Keratinocyte (primary cell): Measurements from ENCODE around the gene ATXN2.

Source experiments
- EZH2 ChIP-seq: IDR thresholded peaks from one replicate; pipeline ENCODE4 v1.6.1; 2012; ENCODE audit warnings: inconsistent platforms, mild to moderate bottlenecking, low read length, moderate library complexity
- TF ChIP-seq, protein P1 (sequence below), 3 experiments: IDR thresholded peaks in 1 of 3; conservative IDR thresholded peaks in 1 of 3; optimal IDR thresholded peaks in 1 of 3; 2 replicates in 2 of 3; 3 replicates in 1 of 3; pipeline versions ENCODE3 to v1.5.1; 2011; ENCODE audit warnings: low read length in 3 of 3, mild to moderate bottlenecking in 3 of 3, moderate library complexity in 2 of 3, control low read depth in 1 of 3, inconsistent platforms in 1 of 3; ENCODE audit not compliant: insufficient read depth in 2 of 3; ENCODE audit errors: extremely low read depth in 1 of 3

- TF ChIP-seq, protein P1, sequence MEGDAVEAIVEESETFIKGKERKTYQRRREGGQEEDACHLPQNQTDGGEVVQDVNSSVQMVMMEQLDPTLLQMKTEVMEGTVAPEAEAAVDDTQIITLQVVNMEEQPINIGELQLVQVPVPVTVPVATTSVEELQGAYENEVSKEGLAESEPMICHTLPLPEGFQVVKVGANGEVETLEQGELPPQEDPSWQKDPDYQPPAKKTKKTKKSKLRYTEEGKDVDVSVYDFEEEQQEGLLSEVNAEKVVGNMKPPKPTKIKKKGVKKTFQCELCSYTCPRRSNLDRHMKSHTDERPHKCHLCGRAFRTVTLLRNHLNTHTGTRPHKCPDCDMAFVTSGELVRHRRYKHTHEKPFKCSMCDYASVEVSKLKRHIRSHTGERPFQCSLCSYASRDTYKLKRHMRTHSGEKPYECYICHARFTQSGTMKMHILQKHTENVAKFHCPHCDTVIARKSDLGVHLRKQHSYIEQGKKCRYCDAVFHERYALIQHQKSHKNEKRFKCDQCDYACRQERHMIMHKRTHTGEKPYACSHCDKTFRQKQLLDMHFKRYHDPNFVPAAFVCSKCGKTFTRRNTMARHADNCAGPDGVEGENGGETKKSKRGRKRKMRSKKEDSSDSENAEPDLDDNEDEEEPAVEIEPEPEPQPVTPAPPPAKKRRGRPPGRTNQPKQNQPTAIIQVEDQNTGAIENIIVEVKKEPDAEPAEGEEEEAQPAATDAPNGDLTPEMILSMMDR (optimal IDR thresholded peaks at IDR 0.05 in 1 of 3, IDR thresholded peaks at IDR 0.05 in 1 of 3, conservative IDR thresholded peaks at IDR 0.05 in 1 of 3; ENCODE audit: extremely low read depth in 1 of 3, insufficient read depth in 2 of 3, low read length in 3 of 3): no peak
- no peak for TF ChIP-seq EZH2
Measured at GRCh38 chr12:111426344-111427185, 172.6 kb downstream of the ATXN2 start.
